Loucy (cell line): ENCODE measurements around the gene SP140L.

Experiments used
- H2AFZ ChIP-seq: fragments of 200-600 bp; sonication (generic); 2 replicates; pipeline ENCODE4 v1.6.0; 2016; ENCODE audit warnings: antibody characterized with exemption, mild to moderate bottlenecking, low read length, moderate library complexity
- H3F3A ChIP-seq: fragments of 200-600 bp; 2 replicates; pipeline ENCODE4 v1.6.0; 2016; ENCODE audit warnings: antibody characterized with exemption, low read depth, mild to moderate bottlenecking
- H3K27me3 ChIP-seq: fragments of 200-600 bp; sonication (generic); 2 replicates; pipeline ENCODE4 v1.6.1; 2014; ENCODE audit warnings: low read length, mild to moderate bottlenecking; ENCODE audit not compliant: insufficient read depth, poor library complexity, severe bottlenecking
- H3K36me3 ChIP-seq: fragments of 200-600 bp; sonication (generic); 2 replicates; pipeline ENCODE4 v1.6.1; 2016; ENCODE audit warnings: low read length; ENCODE audit not compliant: insufficient read depth
- H3K4me1 ChIP-seq: fragments of 200-600 bp; sonication (generic); 2 replicates; pipeline ENCODE4 v1.5.1; 2014; ENCODE audit warnings: low read length, mild to moderate bottlenecking; ENCODE audit not compliant: insufficient read depth, poor library complexity, severe bottlenecking
- H3K4me2 ChIP-seq: fragments of 200-600 bp; sonication (generic); 2 replicates; pipeline ENCODE4 v1.6.0; 2014; ENCODE audit warnings: antibody characterized with exemption, low read length, low read depth, mild to moderate bottlenecking; ENCODE audit not compliant: poor library complexity, severe bottlenecking
- H3K4me3 ChIP-seq: fragments of 200-600 bp; sonication (generic); 2 replicates; pipeline ENCODE4 v1.5.1; 2014; ENCODE audit warnings: low read length, mild to moderate bottlenecking, mixed read lengths; ENCODE audit not compliant: poor library complexity, severe bottlenecking
- H3K79me2 ChIP-seq: fragments of 200-600 bp; sonication (generic); 2 replicates; pipeline ENCODE4 v1.6.1; 2014; ENCODE audit warnings: low read length; ENCODE audit not compliant: insufficient read depth
- H3K9ac ChIP-seq: fragments of 200-600 bp; sonication (generic); 2 replicates; pipeline ENCODE4 v1.6.0; 2014; ENCODE audit warnings: mild to moderate bottlenecking, low read depth, low read length, moderate library complexity; ENCODE audit not compliant: poor library complexity, severe bottlenecking
- H3K9me2 ChIP-seq: fragments of 200-600 bp; sonication (generic); replicated peaks from 2 replicates; pipeline ENCODE4 v1.6.1; 2016; ENCODE audit warnings: low read depth, low read length, mixed read lengths
- H3K9me3 ChIP-seq: fragments of 200-600 bp; sonication (generic); 2 replicates; pipeline ENCODE4 v1.6.1; 2014; ENCODE audit warnings: mild to moderate bottlenecking, antibody characterized with exemption, low read length, low read depth; ENCODE audit not compliant: insufficient read depth
- H4K20me1 ChIP-seq: fragments of 200-600 bp; sonication (generic); 2 replicates; pipeline ENCODE4 v1.6.0; 2014; ENCODE audit warnings: antibody characterized with exemption, low read length, mild to moderate bottlenecking; ENCODE audit not compliant: insufficient read depth, poor library complexity, severe bottlenecking
- EZH2phosphoT487 ChIP-seq: fragments of 200-600 bp; IDR thresholded peaks from 2 replicates; pipeline ENCODE4 v1.6.1; 2018; ENCODE audit warnings: antibody characterized with exemption, mild to moderate bottlenecking, moderate library complexity, borderline replicate concordance
- TF ChIP-seq, protein P1 (sequence below): fragments of 200-600 bp; sonication (generic); conservative IDR thresholded peaks from 2 replicates; pipeline ENCODE4 v1.5.1; 2014; ENCODE audit warnings: mild to moderate bottlenecking, antibody characterized with exemption, low read length

The SP140L gene

GRCh38 chr2:230321031-230321430 lies 6.0 kb upstream of the SP140L start:
- H4K20me1 ChIP-seq, result no peaks in the 10 kb centered on the region
- H3K4me3 ChIP-seq, result no peak overlapping the region
- no peaks in the 10 kb centered on the region for H3K9me3 ChIP-seq
- no peaks in the 10 kb centered on the region for H3K36me3 ChIP-seq
- H3K79me2 ChIP-seq, result no peaks in the 10 kb centered on the region
- H3K9me2 ChIP-seq, result no peaks in the 10 kb centered on the region
- peaks cover 41% of the 10 kb centered on the region for H3K4me1 ChIP-seq
- TF ChIP-seq EZH2phosphoT487, result no peak
- no peaks in the 10 kb centered on the region for H3K27me3 ChIP-seq
- H2AFZ ChIP-seq, result no peak overlapping the region
- no peak overlapping the region for H3K9ac ChIP-seq
- H3F3A ChIP-seq, result peaks cover 6% of the 10 kb centered on the region; the same call in 1 of the 2 replicates
- H3K4me2 ChIP-seq, result no peak overlapping the region

DNA sequence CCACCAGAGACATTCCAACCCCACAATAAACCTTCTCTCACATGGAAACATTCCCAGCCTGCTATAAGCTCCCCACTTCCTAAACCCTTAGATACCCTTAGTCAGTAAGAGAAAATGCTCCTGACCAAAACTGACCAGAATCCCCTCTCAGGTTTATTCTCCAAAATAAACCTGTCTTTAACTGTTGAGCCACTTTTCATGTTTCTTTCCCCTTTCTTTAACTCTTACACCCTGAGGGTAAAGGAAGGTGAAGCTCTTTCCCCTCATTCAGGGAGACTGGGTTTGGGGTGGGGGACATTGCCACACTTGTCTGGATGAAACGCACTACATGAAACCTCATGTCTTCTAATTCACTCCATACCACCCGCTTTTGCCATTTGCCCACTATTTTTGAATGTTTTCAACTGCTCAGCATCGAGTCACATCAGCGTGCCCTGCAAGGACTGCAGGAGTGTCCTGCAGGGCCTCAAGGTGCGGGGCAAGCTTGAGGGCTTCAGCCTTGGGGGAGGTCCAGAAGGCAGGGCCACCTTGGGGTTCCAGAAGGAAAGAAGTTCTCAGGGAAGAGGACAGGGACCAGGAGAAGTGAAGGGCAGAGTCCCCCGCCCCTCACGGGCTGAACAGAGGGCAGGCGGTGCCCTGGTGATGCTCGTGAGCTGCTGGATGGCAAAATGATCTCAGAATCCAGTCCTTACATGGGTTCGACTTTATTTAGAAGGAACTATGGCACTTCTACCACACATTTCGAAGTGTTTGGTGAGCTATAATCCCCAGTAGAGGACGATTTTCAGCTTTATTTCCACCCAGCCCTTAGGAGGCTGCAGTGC lies 4.2 kb upstream of the SP140L start:
- no peak overlapping the region for H3K4me2 ChIP-seq
- H3K27me3 ChIP-seq, result no peaks in the 10 kb centered on the region
- H4K20me1 ChIP-seq, result no peaks in the 10 kb centered on the region
- no peaks in the 10 kb centered on the region for H3K9me3 ChIP-seq
- H3K4me3 ChIP-seq, result no peak overlapping the region
- no peak overlapping the region for H2AFZ ChIP-seq
- TF ChIP-seq EZH2phosphoT487, result no peak
- TF ChIP-seq, protein P1, sequence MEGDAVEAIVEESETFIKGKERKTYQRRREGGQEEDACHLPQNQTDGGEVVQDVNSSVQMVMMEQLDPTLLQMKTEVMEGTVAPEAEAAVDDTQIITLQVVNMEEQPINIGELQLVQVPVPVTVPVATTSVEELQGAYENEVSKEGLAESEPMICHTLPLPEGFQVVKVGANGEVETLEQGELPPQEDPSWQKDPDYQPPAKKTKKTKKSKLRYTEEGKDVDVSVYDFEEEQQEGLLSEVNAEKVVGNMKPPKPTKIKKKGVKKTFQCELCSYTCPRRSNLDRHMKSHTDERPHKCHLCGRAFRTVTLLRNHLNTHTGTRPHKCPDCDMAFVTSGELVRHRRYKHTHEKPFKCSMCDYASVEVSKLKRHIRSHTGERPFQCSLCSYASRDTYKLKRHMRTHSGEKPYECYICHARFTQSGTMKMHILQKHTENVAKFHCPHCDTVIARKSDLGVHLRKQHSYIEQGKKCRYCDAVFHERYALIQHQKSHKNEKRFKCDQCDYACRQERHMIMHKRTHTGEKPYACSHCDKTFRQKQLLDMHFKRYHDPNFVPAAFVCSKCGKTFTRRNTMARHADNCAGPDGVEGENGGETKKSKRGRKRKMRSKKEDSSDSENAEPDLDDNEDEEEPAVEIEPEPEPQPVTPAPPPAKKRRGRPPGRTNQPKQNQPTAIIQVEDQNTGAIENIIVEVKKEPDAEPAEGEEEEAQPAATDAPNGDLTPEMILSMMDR, result no peak
- peaks cover 45% of the 10 kb centered on the region for H3K4me1 ChIP-seq
- peaks cover 6% of the 10 kb centered on the region; the same call in 1 of the 2 replicates for H3F3A ChIP-seq
- peaks cover 14% of the 10 kb centered on the region for H3K79me2 ChIP-seq
- no peaks in the 10 kb centered on the region for H3K9me2 ChIP-seq
- no peak overlapping the region for H3K9ac ChIP-seq
- no peaks in the 10 kb centered on the region for H3K36me3 ChIP-seq

GRCh38 chr2:230323385-230324106 lies 3.4 kb upstream of the SP140L start:
- H3K36me3 ChIP-seq, result no peaks in the 10 kb centered on the region
- H2AFZ ChIP-seq, result no peak overlapping the region
- H3K9ac ChIP-seq, result no peak overlapping the region
- H3K4me3 ChIP-seq, result no peak overlapping the region
- H3K9me2 ChIP-seq, result no peaks in the 10 kb centered on the region
- H3K4me1 ChIP-seq, result peaks cover 45% of the 10 kb centered on the region
- no peaks in the 10 kb centered on the region for H4K20me1 ChIP-seq
- no peaks in the 10 kb centered on the region for H3K9me3 ChIP-seq
- TF ChIP-seq, protein P1, result peak; percentile 47
- no peak for TF ChIP-seq EZH2phosphoT487
- H3K4me2 ChIP-seq, result no peak overlapping the region
- peaks cover 6% of the 10 kb centered on the region; the same call in 1 of the 2 replicates for H3F3A ChIP-seq
- peaks cover 21% of the 10 kb centered on the region for H3K79me2 ChIP-seq
- no peaks in the 10 kb centered on the region for H3K27me3 ChIP-seq
